ENCODE results near the gene BMPR1B. TPM values are rescaled to one million over a fixed set of nuclear protein-coding genes. Genes with fewer than 3 reads are reported as not detected.

The BMPR1B gene
- total and polyA plus RNA-seq, 4 donors: 0.27 to 0.70 (median 0.48) TPM

DNA sequence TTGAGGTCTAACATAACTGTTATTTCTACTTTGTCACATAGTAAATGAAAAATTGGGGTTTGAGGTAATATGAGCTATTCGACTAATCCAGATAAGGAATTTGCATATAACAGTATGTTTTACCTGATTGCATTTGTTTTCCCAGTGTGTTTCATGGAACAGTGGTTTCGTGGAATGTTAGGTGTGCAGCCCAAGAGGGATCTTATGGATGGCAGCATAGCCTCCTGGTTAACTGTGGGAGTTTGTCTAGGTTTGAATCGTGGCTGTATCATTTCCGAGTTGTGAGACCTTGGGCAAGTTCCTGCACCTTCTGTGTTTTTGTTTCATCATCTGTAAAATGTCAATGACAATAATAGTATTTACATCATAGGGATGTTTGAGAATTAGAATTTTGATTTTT, 7.9 kb downstream of the BMPR1B start (continued):
- TF ChIP-seq, protein P1, sequence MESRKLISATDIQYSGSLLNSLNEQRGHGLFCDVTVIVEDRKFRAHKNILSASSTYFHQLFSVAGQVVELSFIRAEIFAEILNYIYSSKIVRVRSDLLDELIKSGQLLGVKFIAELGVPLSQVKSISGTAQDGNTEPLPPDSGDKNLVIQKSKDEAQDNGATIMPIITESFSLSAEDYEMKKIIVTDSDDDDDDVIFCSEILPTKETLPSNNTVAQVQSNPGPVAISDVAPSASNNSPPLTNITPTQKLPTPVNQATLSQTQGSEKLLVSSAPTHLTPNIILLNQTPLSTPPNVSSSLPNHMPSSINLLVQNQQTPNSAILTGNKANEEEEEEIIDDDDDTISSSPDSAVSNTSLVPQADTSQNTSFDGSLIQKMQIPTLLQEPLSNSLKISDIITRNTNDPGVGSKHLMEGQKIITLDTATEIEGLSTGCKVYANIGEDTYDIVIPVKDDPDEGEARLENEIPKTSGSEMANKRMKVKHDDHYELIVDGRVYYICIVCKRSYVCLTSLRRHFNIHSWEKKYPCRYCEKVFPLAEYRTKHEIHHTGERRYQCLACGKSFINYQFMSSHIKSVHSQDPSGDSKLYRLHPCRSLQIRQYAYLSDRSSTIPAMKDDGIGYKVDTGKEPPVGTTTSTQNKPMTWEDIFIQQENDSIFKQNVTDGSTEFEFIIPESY (IDR thresholded peaks at IDR 0.05): no peak
- TF ChIP-seq, protein P2, sequence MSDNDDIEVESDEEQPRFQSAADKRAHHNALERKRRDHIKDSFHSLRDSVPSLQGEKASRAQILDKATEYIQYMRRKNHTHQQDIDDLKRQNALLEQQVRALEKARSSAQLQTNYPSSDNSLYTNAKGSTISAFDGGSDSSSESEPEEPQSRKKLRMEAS (IDR thresholded peaks at IDR 0.05): no peak
- TF ChIP-seq HNF4G (IDR thresholded peaks at IDR 0.05) (no peak), RAD21 (IDR thresholded peaks at IDR 0.05) (no peak), NR2F2 (IDR thresholded peaks at IDR 0.05) (no peak), GABPA (IDR thresholded peaks at IDR 0.05 in 1 of 2, conservative IDR thresholded peaks at IDR 0.05 in 1 of 2) (no peak), EGR1 (IDR thresholded peaks at IDR 0.05; ENCODE audit: low read depth in 2 of 2) (no peak)

DNA sequence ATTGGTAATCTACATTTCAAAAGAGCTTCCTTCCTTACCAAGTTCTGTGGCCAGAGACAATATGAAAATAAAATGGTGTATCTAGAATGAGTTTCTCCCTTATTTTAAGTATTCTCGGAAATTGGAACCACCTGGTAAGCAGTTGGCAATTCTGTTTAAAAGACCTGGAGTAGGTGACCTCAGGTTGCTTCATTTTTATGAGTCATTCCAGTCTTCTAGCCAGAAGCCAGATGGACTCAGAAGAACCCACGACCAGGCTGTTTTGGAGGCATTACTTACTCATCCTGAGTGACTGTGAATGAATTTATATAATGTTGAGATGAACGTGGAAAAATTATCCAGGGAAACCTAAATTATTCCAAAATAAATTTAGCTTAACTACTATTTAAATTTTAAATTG, 9.1 kb downstream of the BMPR1B start:
- WGBS: 76% methylated on average over 3 of the region's 3 CpGs
- Histone ChIP-seq H3K4me1 (ENCODE audit: control insufficient read depth in 4 of 4, insufficient read depth in 4 of 4, low read length in 3 of 4) (no peaks in the 10 kb centered on the region), H3K27me3 (ENCODE audit: control insufficient read depth in 4 of 4, insufficient read depth in 4 of 4, low read length in 3 of 4) (peaks cover 0 to 14% (median 0%) of the 10 kb centered on the region in 4 donors), H3K27ac (ENCODE audit: low read depth in 1 of 2, low read length in 2 of 2) (no peak overlapping the region), H3K36me3 (ENCODE audit: control insufficient read depth in 4 of 4, insufficient read depth in 3 of 4, low read depth in 1 of 4, low read length in 3 of 4) (no peaks in the 10 kb centered on the region), H3K4me3 (ENCODE audit: low read depth in 1 of 3, low read length in 3 of 3) (no peak overlapping the region), H3K9me3 (ENCODE audit: control insufficient read depth in 4 of 4, low read length in 3 of 4) (no peaks in the 10 kb centered on the region), H3K9ac (ENCODE audit: low read depth in 1 of 2, low read length in 2 of 2) (no peak overlapping the region)
- no peak for TF ChIP-seq FOXA1 (IDR thresholded peaks at IDR 0.05)
- TF ChIP-seq, protein P1 (IDR thresholded peaks at IDR 0.05): no peak
- TF ChIP-seq NR2F2 (IDR thresholded peaks at IDR 0.05): no peak
- TF ChIP-seq HNF4A (conservative IDR thresholded peaks at IDR 0.05): no peak
- no peak for TF ChIP-seq RAD21 (IDR thresholded peaks at IDR 0.05)
- TF ChIP-seq, protein P2 (IDR thresholded peaks at IDR 0.05): no peak
- no peak for TF ChIP-seq RXRA (IDR thresholded peaks at IDR 0.05)
- TF ChIP-seq HNF4G (IDR thresholded peaks at IDR 0.05): no peak
- TF ChIP-seq JUND (IDR thresholded peaks at IDR 0.05): no peak
- DNase-seq (ENCODE audit: low spot score): no peak

GRCh38 chr4:94767446-94767845, 9.7 kb downstream of the BMPR1B start:
- no peaks in the 10 kb centered on the region for H3K36me3 ChIP-seq (ENCODE audit: control insufficient read depth in 4 of 4, insufficient read depth in 3 of 4, low read depth in 1 of 4, low read length in 3 of 4)
- no peak overlapping the region for H3K9ac ChIP-seq (ENCODE audit: low read depth in 1 of 2, low read length in 2 of 2)
- no peak overlapping the region for H3K4me3 ChIP-seq (ENCODE audit: low read depth in 1 of 3, low read length in 3 of 3)
- peaks cover 0 to 10% (median 0%) of the 10 kb centered on the region in 4 donors for H3K27me3 ChIP-seq (ENCODE audit: control insufficient read depth in 4 of 4, insufficient read depth in 4 of 4, low read length in 3 of 4)
- TF ChIP-seq NR2F2 (IDR thresholded peaks at IDR 0.05): no peak
- no peak for TF ChIP-seq FOXA2 (IDR thresholded peaks at IDR 0.05)
- TF ChIP-seq HNF4A (conservative IDR thresholded peaks at IDR 0.05): no peak
- TF ChIP-seq FOXA1 (IDR thresholded peaks at IDR 0.05): no peak
- TF ChIP-seq, protein P1 (IDR thresholded peaks at IDR 0.05): no peak
- no peak for TF ChIP-seq RAD21 (IDR thresholded peaks at IDR 0.05)
- no peak for TF ChIP-seq GABPA (IDR thresholded peaks at IDR 0.05 in 1 of 2, conservative IDR thresholded peaks at IDR 0.05 in 1 of 2)
- no peak for TF ChIP-seq RXRA (IDR thresholded peaks at IDR 0.05)
- TF ChIP-seq, protein P2 (IDR thresholded peaks at IDR 0.05): no peak
- TF ChIP-seq HNF4G (IDR thresholded peaks at IDR 0.05): no peak
- TF ChIP-seq, protein P3, sequence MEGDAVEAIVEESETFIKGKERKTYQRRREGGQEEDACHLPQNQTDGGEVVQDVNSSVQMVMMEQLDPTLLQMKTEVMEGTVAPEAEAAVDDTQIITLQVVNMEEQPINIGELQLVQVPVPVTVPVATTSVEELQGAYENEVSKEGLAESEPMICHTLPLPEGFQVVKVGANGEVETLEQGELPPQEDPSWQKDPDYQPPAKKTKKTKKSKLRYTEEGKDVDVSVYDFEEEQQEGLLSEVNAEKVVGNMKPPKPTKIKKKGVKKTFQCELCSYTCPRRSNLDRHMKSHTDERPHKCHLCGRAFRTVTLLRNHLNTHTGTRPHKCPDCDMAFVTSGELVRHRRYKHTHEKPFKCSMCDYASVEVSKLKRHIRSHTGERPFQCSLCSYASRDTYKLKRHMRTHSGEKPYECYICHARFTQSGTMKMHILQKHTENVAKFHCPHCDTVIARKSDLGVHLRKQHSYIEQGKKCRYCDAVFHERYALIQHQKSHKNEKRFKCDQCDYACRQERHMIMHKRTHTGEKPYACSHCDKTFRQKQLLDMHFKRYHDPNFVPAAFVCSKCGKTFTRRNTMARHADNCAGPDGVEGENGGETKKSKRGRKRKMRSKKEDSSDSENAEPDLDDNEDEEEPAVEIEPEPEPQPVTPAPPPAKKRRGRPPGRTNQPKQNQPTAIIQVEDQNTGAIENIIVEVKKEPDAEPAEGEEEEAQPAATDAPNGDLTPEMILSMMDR (IDR thresholded peaks at IDR 0.05; ENCODE audit: low read depth, low read length, missing input control): no peak
- TF ChIP-seq TAF1 (conservative IDR thresholded peaks at IDR 0.05): no peak
- TF ChIP-seq SP1 (IDR thresholded peaks at IDR 0.05): no peak
- TF ChIP-seq YY1 (IDR thresholded peaks at IDR 0.05): no peak
- TF ChIP-seq, protein P4, sequence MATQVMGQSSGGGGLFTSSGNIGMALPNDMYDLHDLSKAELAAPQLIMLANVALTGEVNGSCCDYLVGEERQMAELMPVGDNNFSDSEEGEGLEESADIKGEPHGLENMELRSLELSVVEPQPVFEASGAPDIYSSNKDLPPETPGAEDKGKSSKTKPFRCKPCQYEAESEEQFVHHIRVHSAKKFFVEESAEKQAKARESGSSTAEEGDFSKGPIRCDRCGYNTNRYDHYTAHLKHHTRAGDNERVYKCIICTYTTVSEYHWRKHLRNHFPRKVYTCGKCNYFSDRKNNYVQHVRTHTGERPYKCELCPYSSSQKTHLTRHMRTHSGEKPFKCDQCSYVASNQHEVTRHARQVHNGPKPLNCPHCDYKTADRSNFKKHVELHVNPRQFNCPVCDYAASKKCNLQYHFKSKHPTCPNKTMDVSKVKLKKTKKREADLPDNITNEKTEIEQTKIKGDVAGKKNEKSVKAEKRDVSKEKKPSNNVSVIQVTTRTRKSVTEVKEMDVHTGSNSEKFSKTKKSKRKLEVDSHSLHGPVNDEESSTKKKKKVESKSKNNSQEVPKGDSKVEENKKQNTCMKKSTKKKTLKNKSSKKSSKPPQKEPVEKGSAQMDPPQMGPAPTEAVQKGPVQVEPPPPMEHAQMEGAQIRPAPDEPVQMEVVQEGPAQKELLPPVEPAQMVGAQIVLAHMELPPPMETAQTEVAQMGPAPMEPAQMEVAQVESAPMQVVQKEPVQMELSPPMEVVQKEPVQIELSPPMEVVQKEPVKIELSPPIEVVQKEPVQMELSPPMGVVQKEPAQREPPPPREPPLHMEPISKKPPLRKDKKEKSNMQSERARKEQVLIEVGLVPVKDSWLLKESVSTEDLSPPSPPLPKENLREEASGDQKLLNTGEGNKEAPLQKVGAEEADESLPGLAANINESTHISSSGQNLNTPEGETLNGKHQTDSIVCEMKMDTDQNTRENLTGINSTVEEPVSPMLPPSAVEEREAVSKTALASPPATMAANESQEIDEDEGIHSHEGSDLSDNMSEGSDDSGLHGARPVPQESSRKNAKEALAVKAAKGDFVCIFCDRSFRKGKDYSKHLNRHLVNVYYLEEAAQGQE (IDR thresholded peaks at IDR 0.05): no peak
- 87% methylated on average over 1 of the region's 1 CpG for WGBS
- H3K9me3 ChIP-seq (ENCODE audit: control insufficient read depth in 4 of 4, low read length in 3 of 4): no peaks in the 10 kb centered on the region
- H3K27ac ChIP-seq (ENCODE audit: low read depth in 1 of 2, low read length in 2 of 2): no peak overlapping the region
- no peaks in the 10 kb centered on the region for H3K4me1 ChIP-seq (ENCODE audit: control insufficient read depth in 4 of 4, insufficient read depth in 4 of 4, low read length in 3 of 4)
- no peak for DNase-seq (ENCODE audit: low spot score)

Data from liver (tissue), 9 donors.